HG03457 (cell line): ENCODE results near the gene PLEKHG5.
"Not testable (repeated sequence)": the region's sequence is repeated elsewhere in the genome, so short reads cannot be mapped to it uniquely, and the experiment has no call there.

Source experiments
- ATAC-seq: cut with Tn5 transposase; IDR thresholded peaks from one replicate; pipeline ENCODE4 v1.9.1; 2021; ENCODE audit warnings: moderate number of reproducible peaks; ENCODE audit not compliant: unreplicated experiment

The PLEKHG5 gene

DNA sequence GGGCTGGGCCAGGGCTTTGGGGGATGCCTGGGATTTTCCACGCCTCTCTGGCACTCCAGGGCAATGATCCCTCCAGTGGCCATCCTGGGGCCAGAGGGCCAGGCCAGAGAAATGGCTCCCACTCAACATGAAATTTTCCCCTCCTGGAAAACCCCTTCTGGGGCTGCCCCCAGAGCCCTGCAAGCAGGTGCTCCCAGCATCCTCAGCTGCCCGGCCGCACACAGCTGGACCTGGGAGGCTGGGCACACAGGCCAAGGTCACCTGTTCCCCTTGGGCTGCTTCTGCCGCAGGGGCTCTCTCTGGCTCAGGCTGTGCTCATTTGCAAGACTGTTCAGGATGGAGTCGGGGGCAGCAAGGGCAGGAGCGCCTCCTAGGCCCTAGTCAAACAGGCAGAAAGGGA, 63.0 kb downstream of the PLEKHG5 start:
- ATAC-seq = not testable (repeated sequence)

DNA sequence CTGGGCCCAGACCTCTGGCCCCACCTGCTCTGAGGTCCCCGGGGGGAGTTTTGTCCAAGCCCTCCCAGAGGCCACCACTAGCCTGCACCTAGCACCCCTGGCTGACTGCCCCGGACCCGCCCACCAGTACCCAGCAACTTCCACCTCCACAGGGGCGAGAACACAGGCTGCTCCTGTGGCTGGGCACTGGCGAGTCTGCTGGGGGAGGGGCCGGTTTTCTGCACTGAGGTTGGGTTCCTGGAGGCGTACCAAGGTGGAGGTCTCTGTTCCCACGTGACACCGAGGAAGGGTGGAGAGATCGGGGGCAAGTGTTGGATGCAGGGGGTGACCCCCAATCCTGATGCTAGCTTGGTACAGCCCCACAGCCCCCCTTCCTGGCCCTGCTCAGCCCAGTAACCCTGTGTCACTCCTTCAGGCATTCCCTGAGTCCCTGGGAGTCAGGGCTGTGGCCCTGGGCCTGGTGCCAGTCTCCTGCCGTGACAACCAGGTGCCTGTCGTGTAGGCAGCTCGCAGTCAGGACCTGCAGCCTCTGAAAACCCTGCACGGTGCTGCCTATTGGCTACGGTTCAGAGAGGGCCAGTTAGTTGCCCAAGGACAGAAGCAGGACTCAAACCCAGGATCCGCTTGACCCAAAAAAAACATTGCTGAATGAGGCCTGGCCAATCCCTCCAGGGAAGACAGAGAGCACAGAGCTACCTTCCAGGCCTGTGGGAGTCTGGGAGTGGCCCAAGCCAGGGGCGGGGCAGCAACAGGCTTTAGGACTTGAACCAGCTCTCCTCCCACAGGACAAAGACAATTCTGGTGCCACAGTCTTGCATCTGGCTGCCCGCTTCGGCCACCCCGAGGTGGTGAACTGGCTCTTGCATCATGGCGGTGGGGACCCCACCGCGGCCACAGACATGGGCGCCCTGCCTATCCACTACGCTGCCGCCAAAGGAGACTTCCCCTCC, 63.8 kb downstream of the PLEKHG5 start:
- no peak for ATAC-seq

- no peak for ATAC-seq
Observed at GRCh38 chr1:6426972-6427350, 64.5 kb downstream of the PLEKHG5 start.

GRCh38 chr1:6426277-6426971, 65.0 kb downstream of the PLEKHG5 start:
- no peak for ATAC-seq

- no peak for ATAC-seq
Observed at GRCh38 chr1:6425658-6426057, 65.8 kb downstream of the PLEKHG5 start.

DNA sequence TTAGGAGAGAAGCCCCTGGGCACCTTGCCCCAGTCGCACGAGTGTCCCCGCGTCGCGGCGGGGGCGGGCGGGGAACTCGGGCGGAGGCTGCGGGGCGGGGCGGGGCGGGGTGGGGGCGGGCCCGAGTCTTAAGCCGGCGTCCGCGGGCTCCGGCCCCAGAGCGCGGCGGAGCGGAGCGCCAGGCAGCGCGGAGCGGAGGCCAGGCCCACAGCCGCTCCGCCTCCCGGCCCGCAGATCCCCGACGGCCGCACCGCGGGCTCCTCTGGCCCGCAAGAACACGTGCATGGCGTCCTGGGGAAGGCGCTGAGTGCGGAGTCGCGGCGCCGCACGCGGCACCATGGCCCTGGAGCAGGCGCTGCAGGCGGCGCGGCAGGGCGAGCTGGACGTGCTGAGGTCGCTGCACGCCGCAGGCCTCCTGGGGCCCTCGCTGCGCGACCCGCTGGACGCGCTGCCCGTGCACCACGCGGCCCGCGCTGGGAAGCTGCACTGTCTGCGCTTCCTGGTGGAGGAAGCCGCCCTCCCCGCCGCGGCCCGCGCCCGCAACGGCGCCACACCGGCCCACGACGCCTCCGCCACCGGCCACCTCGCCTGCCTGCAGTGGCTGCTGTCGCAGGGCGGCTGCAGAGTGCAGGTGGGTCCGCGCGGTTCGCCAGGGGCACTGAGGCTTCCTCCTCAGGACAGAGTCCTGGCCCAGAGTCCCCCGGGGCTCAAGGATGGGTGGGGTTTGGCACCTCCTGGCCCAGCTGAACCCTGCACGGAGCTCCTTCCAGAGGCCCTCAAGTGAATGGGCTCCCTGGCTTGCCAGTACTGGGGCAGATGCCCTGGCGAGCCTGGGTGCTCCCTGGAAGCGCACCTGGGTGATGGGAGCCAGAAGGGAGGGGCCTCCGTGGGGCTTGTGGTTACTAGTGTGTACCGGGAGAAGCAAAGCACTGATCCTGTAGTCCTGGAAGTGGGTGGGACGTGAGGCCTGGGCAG, 66.6 kb downstream of the PLEKHG5 start, which contains the start of gene ESPN:
ESPN (plus strand) TSS at position 158 of the 975 bp plus-strand sequence; CDS start at position 338, 180 bp downstream.
- no peak for ATAC-seq

GRCh38 chr1:6424000-6424565, 67.4 kb downstream of the PLEKHG5 start:
- ATAC-seq = no peak

DNA sequence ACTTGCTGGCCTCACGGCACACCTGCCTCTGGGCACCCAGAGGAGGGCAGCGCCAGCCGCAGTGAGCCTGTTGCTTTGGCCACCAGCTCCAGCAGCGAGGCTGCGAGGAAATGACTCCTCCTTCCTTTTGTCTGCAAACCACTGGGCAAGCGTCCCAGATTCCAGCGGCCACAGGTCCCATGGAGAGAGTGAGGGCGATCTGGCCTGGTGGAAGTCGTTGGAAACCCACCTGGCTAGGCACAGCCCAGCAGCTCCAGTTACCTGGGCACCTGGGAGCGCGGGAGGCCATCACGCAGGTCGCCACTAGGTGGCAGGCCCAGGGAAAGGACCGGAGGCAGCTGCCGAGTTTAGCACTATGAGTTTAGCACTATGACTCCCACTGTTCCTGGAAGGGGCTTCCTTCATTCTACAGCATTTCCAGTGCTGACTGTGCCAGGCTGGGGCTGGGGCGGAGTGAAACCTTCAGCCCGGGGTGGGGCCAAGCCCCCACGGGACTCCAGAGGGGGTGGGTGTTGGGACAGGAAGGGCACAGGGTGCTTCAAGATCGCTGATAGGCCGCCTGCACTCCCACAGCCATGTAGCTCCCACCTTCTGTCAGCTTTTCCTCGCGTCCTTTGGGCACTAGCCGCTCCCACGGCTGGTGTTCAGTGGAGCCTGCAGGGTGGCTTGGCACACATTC, 68.0 kb downstream of the PLEKHG5 start:
- no peak for ATAC-seq

GRCh38 chr1:6421266-6421665, 70.2 kb downstream of the PLEKHG5 start:
- no peak for ATAC-seq

DNA sequence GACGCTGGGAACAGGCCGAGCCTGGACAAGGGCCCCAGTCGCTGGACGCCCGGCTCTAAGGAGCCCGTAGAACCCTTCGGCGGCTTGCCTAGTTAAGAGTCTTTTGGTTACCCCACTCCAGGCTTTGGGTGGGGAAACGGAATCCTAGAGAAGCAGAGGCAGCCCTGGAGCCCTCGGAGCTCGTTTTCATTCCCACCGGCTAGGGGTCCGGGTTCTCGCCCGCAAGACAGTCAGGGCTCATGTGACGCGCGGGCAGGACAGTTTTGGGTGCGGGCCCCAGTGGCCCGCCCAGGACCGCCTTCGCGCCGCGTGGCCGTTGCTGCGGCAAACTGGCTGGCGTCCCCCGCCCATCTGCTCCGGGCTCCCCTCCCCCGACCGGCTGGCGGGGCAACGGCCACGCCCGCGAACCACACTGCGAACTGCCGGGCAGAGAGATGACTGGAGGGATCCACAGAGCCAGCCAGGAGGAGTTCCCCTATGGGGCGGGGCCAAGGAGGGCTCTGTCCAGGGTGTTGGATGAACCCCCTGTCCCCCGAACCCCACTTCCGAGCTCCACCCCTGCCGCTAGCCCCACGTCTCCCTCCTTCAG, 70.9 kb downstream of the PLEKHG5 start:
- no peak for ATAC-seq

- ATAC-seq = no peak
Observed at GRCh38 chr1:6419804-6420453, 71.5 kb downstream of the PLEKHG5 start, which contains the start of gene HES2. Gene HES2 (minus strand): TSS chr1:6419919. CDS start chr1:6419820, 99 bp downstream.

- ATAC-seq = no peak
Observed at GRCh38 chr1:6419397-6419803, 72.1 kb downstream of the PLEKHG5 start.

GRCh38 chr1:6418668-6419396, 72.6 kb downstream of the PLEKHG5 start:
- no peak for ATAC-seq

DNA sequence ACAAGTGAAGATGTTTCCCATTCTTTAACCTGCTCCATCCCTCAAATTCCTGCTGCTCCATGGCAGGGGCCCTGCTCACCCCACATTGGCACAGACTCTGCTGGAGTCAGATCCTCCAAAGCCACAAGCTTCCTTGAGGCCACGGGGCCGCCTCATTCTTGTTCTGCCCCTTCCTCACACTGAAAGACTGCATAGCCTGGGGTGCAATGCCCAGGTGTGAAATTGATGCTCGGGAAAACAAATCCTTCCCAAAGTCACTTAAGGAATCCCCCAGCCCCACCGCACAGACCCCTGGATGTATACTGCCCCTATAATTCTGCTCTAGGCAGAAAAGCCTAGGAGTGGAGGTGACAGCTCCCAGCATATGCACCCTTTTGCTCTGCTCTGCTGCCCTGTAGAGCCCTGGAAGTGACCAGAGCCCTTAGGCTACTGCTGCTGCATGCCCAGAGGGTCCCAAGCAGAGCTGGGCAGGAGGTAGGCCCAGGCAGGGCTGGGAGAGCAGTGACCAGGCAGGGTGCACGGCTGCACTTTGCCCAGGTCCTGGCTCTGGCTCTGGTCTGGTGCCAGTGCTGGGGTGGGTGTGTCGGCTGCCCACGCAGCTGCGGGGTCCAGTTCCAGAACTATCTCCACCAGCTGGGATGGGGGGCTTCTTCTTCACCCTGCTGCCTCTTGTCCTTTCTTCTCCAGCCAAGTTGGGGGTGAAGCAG, 73.4 kb downstream of the PLEKHG5 start:
- ATAC-seq = no peak
